Kidney epithelial cell (primary cell): ENCODE data around the gene BAX. TPM values are rescaled to one million over a fixed set of nuclear protein-coding genes. Genes with fewer than 3 reads are reported as not detected.

ENCODE experiments used
- DNase-seq: peaks from one replicate; pipeline ENCODE4 v3.0.0-alpha.2; 2010; ENCODE audit warnings: low read depth
- H3K27me3 ChIP-seq: 2 replicates; pipeline ENCODE4 v1.6.0; 2011; ENCODE audit warnings: low read length; ENCODE audit not compliant: control insufficient read depth, insufficient read depth
- H3K36me3 ChIP-seq: 2 replicates; pipeline ENCODE4 v1.5.1; 2011; ENCODE audit warnings: low read length; ENCODE audit not compliant: control insufficient read depth, insufficient read depth
- H3K4me3 ChIP-seq: 2 replicates; pipeline ENCODE4 v1.5.1; 2011; ENCODE audit warnings: low read depth, mild to moderate bottlenecking, control low read depth, low read length
- total RNA-seq: library from RNA; depleted of rRNA; stranded (reverse); fragments of >200 nt; gene quantifications from 2 replicates; pipeline ENCODE4 v1.2.3, GENCODE V29; 2015
- TF ChIP-seq, protein P1 (sequence below): IDR thresholded peaks from 2 replicates; pipeline ENCODE4 v1.5.1; 2011; ENCODE audit warnings: mild to moderate bottlenecking, moderate library complexity, low read length, control low read depth, inconsistent platforms; ENCODE audit not compliant: insufficient read depth, poor library complexity, severe bottlenecking

BAX gene
- total RNA-seq, 1 donor from 2014 or later, result 128 TPM

DNA sequence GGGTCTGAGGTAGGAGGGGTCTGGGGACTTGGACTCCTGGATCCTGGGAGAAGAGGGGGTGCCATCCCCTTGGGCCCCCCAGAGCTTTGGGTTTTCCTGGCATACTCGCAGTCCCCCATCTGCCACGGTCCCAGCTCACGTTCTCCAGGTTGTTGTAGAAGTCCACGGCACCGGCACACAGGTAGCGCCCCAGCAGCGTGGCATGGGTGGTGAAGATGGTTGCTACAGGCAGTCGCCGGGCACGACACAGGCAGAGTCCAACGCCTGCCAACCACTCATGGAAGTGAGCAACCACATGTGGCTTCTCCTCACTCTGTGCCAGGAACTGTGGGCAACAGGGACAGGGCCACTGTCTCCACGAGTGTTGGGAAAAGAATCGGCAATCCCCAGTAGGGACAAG is 31.0 kb downstream of the BAX start:
- Histone ChIP-seq H3K4me3 (no peak overlapping the region), H3K27me3 (no peaks in the 10 kb centered on the region), H3K36me3 (peaks cover 1% of the 10 kb centered on the region)
- no peak for DNase-seq
- TF ChIP-seq, protein P1, sequence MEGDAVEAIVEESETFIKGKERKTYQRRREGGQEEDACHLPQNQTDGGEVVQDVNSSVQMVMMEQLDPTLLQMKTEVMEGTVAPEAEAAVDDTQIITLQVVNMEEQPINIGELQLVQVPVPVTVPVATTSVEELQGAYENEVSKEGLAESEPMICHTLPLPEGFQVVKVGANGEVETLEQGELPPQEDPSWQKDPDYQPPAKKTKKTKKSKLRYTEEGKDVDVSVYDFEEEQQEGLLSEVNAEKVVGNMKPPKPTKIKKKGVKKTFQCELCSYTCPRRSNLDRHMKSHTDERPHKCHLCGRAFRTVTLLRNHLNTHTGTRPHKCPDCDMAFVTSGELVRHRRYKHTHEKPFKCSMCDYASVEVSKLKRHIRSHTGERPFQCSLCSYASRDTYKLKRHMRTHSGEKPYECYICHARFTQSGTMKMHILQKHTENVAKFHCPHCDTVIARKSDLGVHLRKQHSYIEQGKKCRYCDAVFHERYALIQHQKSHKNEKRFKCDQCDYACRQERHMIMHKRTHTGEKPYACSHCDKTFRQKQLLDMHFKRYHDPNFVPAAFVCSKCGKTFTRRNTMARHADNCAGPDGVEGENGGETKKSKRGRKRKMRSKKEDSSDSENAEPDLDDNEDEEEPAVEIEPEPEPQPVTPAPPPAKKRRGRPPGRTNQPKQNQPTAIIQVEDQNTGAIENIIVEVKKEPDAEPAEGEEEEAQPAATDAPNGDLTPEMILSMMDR, result no peak

DNA sequence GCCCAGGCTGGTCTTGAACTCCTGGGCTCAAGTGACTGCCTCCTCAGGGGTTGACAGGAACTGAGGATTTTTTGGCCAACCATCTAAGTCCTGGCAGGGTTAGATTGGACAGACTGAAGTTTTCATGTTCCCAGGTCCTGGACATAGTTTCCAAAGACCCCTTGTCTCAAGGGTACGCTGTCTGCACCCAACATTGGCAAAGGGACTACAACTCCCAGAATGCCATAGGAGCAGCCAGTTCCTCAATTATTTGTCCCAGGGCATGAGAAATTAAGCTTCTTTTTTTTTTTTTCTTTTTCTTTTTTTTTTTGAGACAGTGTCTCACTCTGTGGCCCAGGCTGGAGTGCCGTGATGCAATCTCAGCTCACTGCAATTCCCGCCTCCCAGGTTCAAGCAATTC is 31.5 kb downstream of the BAX start:
- DNase-seq, result no peak
- Histone ChIP-seq H3K4me3 (no peak overlapping the region), H3K27me3 (no peaks in the 10 kb centered on the region), H3K36me3 (peaks cover 1% of the 10 kb centered on the region)
- TF ChIP-seq, protein P1, result no peak

DNA sequence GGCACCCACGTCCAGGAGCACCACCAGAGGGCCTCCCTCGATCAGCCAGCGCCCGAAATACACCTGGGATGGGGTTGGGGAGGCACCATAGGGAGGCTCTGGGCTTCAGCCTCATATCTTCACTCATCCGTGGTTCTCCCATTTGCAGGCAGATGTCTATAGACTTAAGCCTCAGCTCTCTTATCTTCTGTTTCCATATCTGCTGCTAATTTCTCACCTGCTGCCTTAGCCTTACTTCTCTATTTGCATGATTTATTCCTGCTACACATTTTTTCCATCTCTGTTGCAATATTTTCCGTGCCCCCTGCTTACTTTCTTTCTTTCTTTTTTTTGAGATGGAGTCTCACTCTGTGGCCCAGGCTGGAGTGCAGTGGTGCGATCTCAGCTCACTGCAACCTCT is 32.6 kb downstream of the BAX start:
- no peak overlapping the region for H3K4me3 ChIP-seq
- TF ChIP-seq, protein P1, result no peak
- DNase-seq, result no peak
- no peaks in the 10 kb centered on the region for H3K27me3 ChIP-seq
- H3K36me3 ChIP-seq, result peaks cover 1% of the 10 kb centered on the region

DNA sequence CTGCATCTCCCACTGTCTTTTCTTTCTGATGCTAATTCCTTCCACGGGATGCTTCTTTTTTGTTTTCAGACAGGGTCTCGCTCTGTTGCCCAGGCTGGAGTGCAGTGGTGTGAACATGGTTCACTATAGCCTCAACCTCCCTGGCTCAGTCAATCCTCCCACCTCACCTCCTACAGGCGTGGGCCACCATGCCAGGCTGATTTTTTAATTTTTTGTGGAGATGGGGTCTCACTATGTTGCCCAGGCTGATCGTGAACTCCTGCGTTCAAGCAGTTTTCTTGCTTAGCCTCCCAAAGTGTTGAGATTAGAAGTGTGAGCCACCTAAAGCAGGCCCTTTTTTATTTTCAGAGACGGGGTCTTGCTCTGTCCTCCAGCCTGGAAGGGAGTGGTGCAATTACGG is 33.6 kb downstream of the BAX start:
- TF ChIP-seq, protein P1, result no peak
- no peaks in the 10 kb centered on the region for H3K36me3 ChIP-seq
- H3K27me3 ChIP-seq, result no peaks in the 10 kb centered on the region
- no peak for DNase-seq
- no peak overlapping the region for H3K4me3 ChIP-seq

DNA sequence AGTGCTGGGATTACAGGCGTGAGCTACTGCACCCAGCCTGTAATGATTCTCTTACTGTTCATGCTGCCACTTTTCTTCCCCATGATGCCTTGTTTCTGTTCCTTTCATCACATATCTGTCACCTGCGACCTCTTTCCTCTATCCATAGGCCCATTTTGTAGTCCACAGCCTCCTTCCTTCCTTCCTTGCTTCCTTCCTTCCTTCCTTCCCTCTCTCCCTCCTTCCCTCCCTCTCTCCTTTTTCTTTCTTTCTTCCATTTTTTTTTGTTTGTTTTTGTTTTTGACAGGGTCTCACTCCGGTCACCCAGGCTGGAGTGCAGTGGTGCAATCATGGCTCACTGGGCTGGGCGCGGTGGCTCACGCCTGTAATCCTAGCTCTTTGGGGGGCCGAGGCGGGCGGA is 34.2 kb downstream of the BAX start:
- no peak for DNase-seq
- Histone ChIP-seq H3K4me3 (no peak overlapping the region), H3K36me3 (no peaks in the 10 kb centered on the region), H3K27me3 (no peaks in the 10 kb centered on the region)
- TF ChIP-seq, protein P1, result no peak

DNA sequence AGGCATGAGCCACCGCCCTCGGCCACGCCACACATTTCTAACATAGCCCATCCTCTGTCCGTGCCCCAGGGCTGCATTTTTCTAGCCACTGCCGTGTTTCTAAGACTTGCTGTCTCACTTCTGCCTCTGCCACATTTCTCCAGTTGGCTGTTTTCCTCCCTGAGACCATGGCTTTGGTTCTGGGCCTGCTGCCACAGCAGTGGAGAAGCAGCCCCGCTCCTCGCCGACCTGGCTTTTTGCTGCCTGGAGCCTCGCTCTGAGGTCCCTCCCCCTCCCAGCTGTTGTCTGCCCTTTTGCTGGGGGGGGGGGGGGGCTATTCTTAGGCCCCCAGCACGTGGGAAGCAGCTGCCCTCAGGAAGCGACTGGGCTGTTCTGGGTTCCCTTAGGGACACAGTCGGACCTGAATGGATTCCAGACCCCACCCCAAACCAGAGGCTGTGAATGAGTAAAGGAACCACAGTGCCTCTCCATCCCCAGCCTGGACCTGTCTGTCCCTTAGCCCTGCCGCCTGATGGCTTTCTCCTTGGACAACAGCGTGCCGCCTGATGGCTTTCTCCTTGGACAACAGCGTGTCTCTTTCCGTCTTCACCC is 35.1 kb downstream of the BAX start:
- Histone ChIP-seq H3K36me3 (no peaks in the 10 kb centered on the region), H3K4me3 (no peak overlapping the region), H3K27me3 (no peaks in the 10 kb centered on the region)
- no peak for DNase-seq
- TF ChIP-seq, protein P1, result no peak
